WI38 (cell line): ENCODE results near the gene RIMBP2.
"Not testable (repeated sequence)": the region's sequence is repeated elsewhere in the genome, so short reads cannot be mapped to it uniquely, and the experiment has no call there.

ENCODE experiments used
- H3K4me3 ChIP-seq: 2 replicates; pipeline ENCODE4 v1.5.1; 2011; ENCODE audit warnings: low read depth, mild to moderate bottlenecking, control low read depth, low read length
- CTCF ChIP-seq: IDR thresholded peaks from 2 replicates; pipeline ENCODE4 v1.5.1; 2012; ENCODE audit warnings: low read depth, mild to moderate bottlenecking, control low read depth, low read length

RIMBP2 gene

GRCh38 chr12:130745921-130746320 is 29.8 kb upstream of the RIMBP2 start:
- no peak overlapping the region for H3K4me3 ChIP-seq
- TF ChIP-seq CTCF, result no peak

DNA sequence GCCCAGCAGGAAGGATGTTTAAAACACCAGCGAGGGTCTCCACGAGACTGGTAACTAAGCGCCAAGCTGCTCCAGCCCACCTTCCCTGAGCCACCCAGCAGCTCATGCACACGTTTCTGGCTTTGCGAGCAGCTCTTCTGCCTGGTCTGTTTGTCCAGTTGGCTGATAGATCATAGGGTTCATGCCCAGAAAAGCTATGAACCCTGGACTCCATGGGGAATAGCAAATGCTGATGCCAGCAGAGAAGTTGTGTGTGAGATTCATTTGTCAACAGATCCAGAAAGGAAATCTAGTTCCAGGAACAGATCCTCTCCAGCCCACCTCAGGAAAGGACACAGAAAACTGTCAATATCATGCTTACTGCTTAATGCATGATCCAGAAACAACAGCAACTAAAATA is 28.2 kb upstream of the RIMBP2 start:
- no peak overlapping the region for H3K4me3 ChIP-seq
- TF ChIP-seq CTCF, result no peak

- no peak overlapping the region for H3K4me3 ChIP-seq
- no peak for TF ChIP-seq CTCF
These were observed 27.5 kb upstream of the RIMBP2 start for GRCh38 chr12:130743606-130744005.

GRCh38 chr12:130743176-130743575 is 27.1 kb upstream of the RIMBP2 start:
- H3K4me3 ChIP-seq, result no peak overlapping the region
- TF ChIP-seq CTCF, result no peak

DNA sequence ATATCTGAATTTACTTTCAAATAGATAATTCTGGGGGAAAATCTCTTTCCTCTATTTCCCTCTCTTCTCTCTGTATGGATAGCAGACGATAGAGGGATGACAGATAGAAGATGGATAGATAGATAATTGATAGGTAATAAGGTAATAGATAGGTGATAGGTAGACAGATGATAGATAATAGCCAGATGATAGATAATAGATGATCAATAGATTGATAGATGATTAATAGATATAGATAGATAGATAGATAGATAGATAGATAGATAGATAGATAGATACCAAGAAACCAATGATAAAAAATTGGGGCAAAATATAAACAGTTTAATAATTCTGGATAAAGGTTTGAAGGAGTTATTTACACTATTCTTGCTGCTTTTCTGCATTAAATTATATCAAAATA is 26.6 kb upstream of the RIMBP2 start:
- no peak overlapping the region for H3K4me3 ChIP-seq
- TF ChIP-seq CTCF, result no peak

GRCh38 chr12:130742112-130742511 is 26.0 kb upstream of the RIMBP2 start:
- no peak overlapping the region for H3K4me3 ChIP-seq
- TF ChIP-seq CTCF, result no peak

- no peak for TF ChIP-seq CTCF
- H3K4me3 ChIP-seq, result no peak overlapping the region
These were observed 23.5 kb upstream of the RIMBP2 start for GRCh38 chr12:130739571-130739970.

DNA sequence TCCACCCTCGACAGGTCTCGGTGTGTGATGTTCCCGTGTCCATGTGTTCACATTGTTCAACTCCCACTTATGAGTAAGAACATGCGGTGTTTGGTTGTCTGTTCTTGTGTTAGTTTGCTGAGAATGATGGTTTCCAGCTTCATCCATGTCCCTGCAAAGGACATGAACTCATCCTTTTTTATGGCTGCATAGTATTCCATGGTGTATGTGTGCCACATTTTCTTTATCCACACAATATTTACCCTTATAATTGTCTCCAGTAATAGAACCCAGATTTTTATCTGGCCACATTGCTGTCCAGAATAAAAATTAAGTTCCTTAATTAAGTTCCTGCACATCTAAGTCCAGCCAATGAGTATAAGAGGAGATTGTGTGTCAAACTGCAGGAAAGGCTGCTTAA is 22.3 kb upstream of the RIMBP2 start:
- H3K4me3 ChIP-seq, result not testable (repeated sequence)
